HG02938 (cell line): Measurements from ENCODE around the gene P2RX7.

ENCODE experiments used
- ATAC-seq: cut with Tn5 transposase; IDR thresholded peaks from one replicate; pipeline ENCODE4 v1.9.1; 2021; ENCODE audit warnings: mild to moderate bottlenecking, moderate library complexity; ENCODE audit not compliant: unreplicated experiment

The P2RX7 gene

GRCh38 chr12:121110211-121110940, 22.3 kb upstream of the P2RX7 start:
- peak; percentile 74 for ATAC-seq

GRCh38 chr12:121111684-121112083, 21.0 kb upstream of the P2RX7 start:
- ATAC-seq: no peak

GRCh38 chr12:121112496-121112895, 20.2 kb upstream of the P2RX7 start:
- no peak for ATAC-seq

- no peak for ATAC-seq
Observed at GRCh38 chr12:121113057-121113456, 19.6 kb upstream of the P2RX7 start.

GRCh38 chr12:121114019-121114639, 18.5 kb upstream of the P2RX7 start:
- no peak for ATAC-seq

GRCh38 chr12:121114806-121115205, 17.9 kb upstream of the P2RX7 start:
- no peak for ATAC-seq

GRCh38 chr12:121115530-121115929, 17.1 kb upstream of the P2RX7 start:
- ATAC-seq: no peak

- ATAC-seq: no peak
Observed at GRCh38 chr12:121116318-121117225, 16.1 kb upstream of the P2RX7 start.

GRCh38 chr12:121117226-121117777, 15.4 kb upstream of the P2RX7 start:
- no peak for ATAC-seq

- ATAC-seq: no peak
Observed at GRCh38 chr12:121120323-121120722, 12.4 kb upstream of the P2RX7 start.

- ATAC-seq: no peak
Observed at GRCh38 chr12:121120989-121121755, 11.5 kb upstream of the P2RX7 start.

- no peak for ATAC-seq
Observed at GRCh38 chr12:121121805-121122204, 10.9 kb upstream of the P2RX7 start.

GRCh38 chr12:121123488-121123887, 9.2 kb upstream of the P2RX7 start:
- no peak for ATAC-seq

- ATAC-seq: no peak
Observed at GRCh38 chr12:121124402-121125109, 8.1 kb upstream of the P2RX7 start.

- ATAC-seq: no peak
Observed at GRCh38 chr12:121127501-121127900, 5.2 kb upstream of the P2RX7 start.

GRCh38 chr12:121128908-121129810, 3.5 kb upstream of the P2RX7 start:
- ATAC-seq: peak; percentile 78

GRCh38 chr12:121129811-121130147, 2.9 kb upstream of the P2RX7 start:
- ATAC-seq: no peak

GRCh38 chr12:121130866-121131373, 1.8 kb upstream of the P2RX7 start:
- no peak for ATAC-seq

- ATAC-seq: no peak
Observed at GRCh38 chr12:121131941-121132341, 735 bp upstream of the P2RX7 start.
